ENCODE data around the gene PDE4D.

DNA sequence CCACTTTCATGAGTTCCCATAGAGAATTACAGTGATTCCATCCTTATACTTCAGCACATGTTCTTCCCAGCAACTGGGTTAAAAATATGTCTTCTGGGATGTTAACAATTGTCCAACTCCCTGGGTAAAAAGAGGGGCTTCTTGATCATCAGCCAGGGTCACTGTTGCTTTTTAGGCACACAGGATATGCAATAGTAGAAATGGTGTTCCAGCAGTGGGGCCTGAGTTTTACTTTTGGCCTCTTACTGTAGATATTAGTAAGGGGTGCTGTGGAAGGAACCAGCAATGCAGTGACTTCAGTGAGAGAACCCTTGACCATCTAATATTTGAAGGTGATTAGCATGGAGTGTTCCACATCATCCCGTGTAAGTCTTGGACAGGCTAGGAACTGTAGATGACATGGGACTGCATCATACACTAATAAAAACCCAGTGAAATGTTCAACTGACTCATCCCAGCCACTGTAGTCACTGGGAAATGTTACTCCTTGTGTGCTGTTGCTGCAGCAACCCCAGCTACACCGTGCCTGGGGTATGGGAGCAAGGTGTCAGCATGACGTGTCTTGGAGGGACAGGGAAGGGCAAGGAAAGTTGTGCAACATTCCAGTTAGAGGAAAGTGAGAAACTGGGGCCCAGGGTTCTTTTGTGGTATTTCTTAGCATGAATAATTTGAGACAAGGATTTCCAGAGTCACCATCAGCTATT is 699.8 kb downstream of the PDE4D start:
- TF ChIP-seq CTCF (IDR thresholded peaks at IDR 0.05) (no peak), POLR2A (IDR thresholded peaks at IDR 0.05) (no peak)
